DND-41 (cell line): ENCODE data around the gene USP35.

Source experiments
- CTCF ChIP-seq: IDR thresholded peaks from 2 replicates; pipeline ENCODE4 v1.5.1; 2012; ENCODE audit warnings: borderline replicate concordance, low read length, moderate library complexity, mild to moderate bottlenecking; ENCODE audit not compliant: poor library complexity, severe bottlenecking; ENCODE audit errors: extremely low read depth
- EZH2 ChIP-seq: IDR thresholded peaks from 3 replicates; pipeline ENCODE4 v1.6.1; 2012; ENCODE audit warnings: borderline replicate concordance, low read depth, mild to moderate bottlenecking, moderate library complexity, low read length, inconsistent platforms; ENCODE audit not compliant: severe bottlenecking

GRCh38 chr11:78176605-78177141 lies 12.0 kb upstream of the USP35 start:
- TF ChIP-seq CTCF (no peak), EZH2 (no peak)
